Neural cell (in vitro differentiated cells): ENCODE measurements around the gene NF1. TPM values are rescaled to one million over a fixed set of nuclear protein-coding genes. Genes with fewer than 3 reads are reported as not detected.

ENCODE experiments used
- H2AFZ ChIP-seq: fragments of 200-600, 300-800 bp; sonication (generic), shearing (Covaris generic); 2 replicates; pipeline ENCODE4 v1.6.0; 2014; ENCODE audit warnings: low read depth, mild to moderate bottlenecking, antibody characterized with exemption, low read length, moderate library complexity
- H3F3A ChIP-seq: fragments of 200-600 bp; shearing (Covaris generic); 2 replicates; pipeline ENCODE4 v1.6.1; 2016; ENCODE audit warnings: mild to moderate bottlenecking, moderate library complexity, mixed read lengths, antibody characterized with exemption, low read length; ENCODE audit not compliant: insufficient read depth, poor library complexity, severe bottlenecking
- H3K27ac ChIP-seq: fragments of 200-600, 300-800 bp; sonication (generic), shearing (Covaris generic); 2 replicates; pipeline ENCODE4 v1.5.1; 2014; ENCODE audit warnings: mild to moderate bottlenecking, low read length, moderate library complexity
- H3K27me3 ChIP-seq: fragments of 300-800, 200-600 bp; sonication (generic), shearing (Covaris generic); 2 replicates; pipeline ENCODE4 v1.6.0; 2014; ENCODE audit warnings: mild to moderate bottlenecking, low read depth, low read length, moderate library complexity; ENCODE audit not compliant: insufficient read depth
- H3K36me3 ChIP-seq: fragments of 300-800, 200-600 bp; sonication (generic), shearing (Covaris generic); 2 replicates; pipeline ENCODE4 v1.5.1; 2014; ENCODE audit warnings: mild to moderate bottlenecking, antibody characterized with exemption, low read length, moderate library complexity; ENCODE audit not compliant: insufficient read depth
- H3K4me2 ChIP-seq: fragments of 300-800, 200-600 bp; sonication (generic), shearing (Covaris generic); 2 replicates; pipeline ENCODE4 v1.6.0; 2014; ENCODE audit warnings: mild to moderate bottlenecking, low read length
- H3K4me3 ChIP-seq: fragments of 300-800, 200-600 bp; sonication (generic), shearing (Covaris generic); 2 replicates; pipeline ENCODE4 v1.5.1; 2014; ENCODE audit warnings: mild to moderate bottlenecking, low read length, moderate library complexity
- H3K79me2 ChIP-seq: fragments of 200-600 bp; shearing (Covaris generic); replicated peaks from 2 replicates; pipeline ENCODE4 v1.6.0; 2014; ENCODE audit warnings: mild to moderate bottlenecking, low read length, moderate library complexity; ENCODE audit not compliant: insufficient read depth
- H3K9ac ChIP-seq: fragments of 300-800, 200-600 bp; sonication (generic), shearing (Covaris generic); 2 replicates; pipeline ENCODE4 v1.6.1; 2016; ENCODE audit warnings: mild to moderate bottlenecking, low read length, mixed read lengths
- H3K9me2 ChIP-seq: fragments of 200-600 bp; shearing (Covaris generic); 2 replicates; pipeline ENCODE4 v1.6.1; 2016; ENCODE audit warnings: mild to moderate bottlenecking, low read length, mixed read lengths; ENCODE audit not compliant: insufficient read depth
- H3K9me3 ChIP-seq: fragments of 200-600, 300-800 bp; sonication (generic), shearing (Covaris generic); 2 replicates; pipeline ENCODE4 v1.6.1; 2016; ENCODE audit warnings: mild to moderate bottlenecking, mixed run types, low read length, moderate library complexity, mixed read lengths
- H4K20me1 ChIP-seq: fragments of 200-600 bp; shearing (Covaris generic); 2 replicates; pipeline ENCODE4 v1.6.1; 2016; ENCODE audit warnings: mild to moderate bottlenecking, mixed run types; ENCODE audit not compliant: insufficient read depth
- CTCF ChIP-seq: fragments of 450-650 bp; IDR thresholded peaks from 2 replicates; pipeline ENCODE4 v1.5.1; 2014; ENCODE audit warnings: antibody characterized with exemption, mild to moderate bottlenecking, moderate library complexity; ENCODE audit not compliant: poor library complexity, severe bottlenecking
- EP300 ChIP-seq: fragments of 450-650 bp; conservative IDR thresholded peaks from 2 replicates; pipeline ENCODE4 v1.6.1; 2014; ENCODE audit warnings: antibody characterized with exemption, mild to moderate bottlenecking, moderate library complexity; ENCODE audit not compliant: poor library complexity, severe bottlenecking
- EZH2 ChIP-seq: fragments of 200-600, 300-800 bp; shearing (Covaris generic), sonication (generic); IDR thresholded peaks from 2 replicates; pipeline ENCODE4 v1.6.1; 2014; ENCODE audit warnings: antibody characterized with exemption, low read length, borderline replicate concordance, mild to moderate bottlenecking; ENCODE audit not compliant: insufficient read depth, poor library complexity, severe bottlenecking
- MXI1 ChIP-seq: fragments of 450-650 bp; conservative IDR thresholded peaks from 2 replicates; pipeline ENCODE4 v1.6.1; 2014; ENCODE audit warnings: antibody characterized with exemption, mild to moderate bottlenecking; ENCODE audit not compliant: poor library complexity, severe bottlenecking
- POLR2AphosphoS5 ChIP-seq: IDR thresholded peaks from 2 replicates; pipeline ENCODE4 v1.6.1; 2012
- RAD21 ChIP-seq: fragments of 450-650 bp; conservative IDR thresholded peaks from 2 replicates; pipeline ENCODE4 v1.6.1; 2014; ENCODE audit warnings: antibody characterized with exemption, mild to moderate bottlenecking, moderate library complexity
- REST ChIP-seq: IDR thresholded peaks from 2 replicates; pipeline ENCODE4 v1.6.1; 2012; ENCODE audit warnings: borderline replicate concordance
- SMC3 ChIP-seq: fragments of 450-650 bp; conservative IDR thresholded peaks from 2 replicates; pipeline ENCODE4 v1.6.1; 2014; ENCODE audit warnings: antibody characterized with exemption, mild to moderate bottlenecking, moderate library complexity; ENCODE audit not compliant: poor library complexity
- TAF1 ChIP-seq: IDR thresholded peaks from 2 replicates; pipeline ENCODE4 v1.6.1; 2012; ENCODE audit warnings: low read depth
- polyA plus RNA-seq: library from polyadenylated mRNA; depleted of rRNA; stranded (reverse); fragments of >200 nt; gene quantifications from 2 replicates; pipeline ENCODE4 v1.2.3, GENCODE V29; 2014

Gene NF1
- polyA plus RNA-seq, 1 donor from 2014 or later, result 22.4 TPM

GRCh38 chr17:31144836-31145235 lies 50.1 kb downstream of the NF1 start:
- no peak overlapping the region for H3K4me3 ChIP-seq
- no peaks in the 10 kb centered on the region for H3K27me3 ChIP-seq
- no peaks in the 10 kb centered on the region for H3K9me2 ChIP-seq
- no peak overlapping the region for H3K9ac ChIP-seq
- peaks cover 15% of the 10 kb centered on the region for H3K79me2 ChIP-seq
- H3K27ac ChIP-seq, result no peak overlapping the region
- H4K20me1 ChIP-seq, result no peaks in the 10 kb centered on the region
- H3F3A ChIP-seq, result no peaks in the 10 kb centered on the region
- no peak for TF ChIP-seq SMC3
- no peak for TF ChIP-seq EZH2
- TF ChIP-seq CTCF, result no peak
- no peak for TF ChIP-seq RAD21
- TF ChIP-seq TAF1, result no peak
- TF ChIP-seq REST, result no peak
- TF ChIP-seq EP300, result no peak
- TF ChIP-seq POLR2AphosphoS5, result no peak
- no peak for TF ChIP-seq MXI1
- H3K36me3 ChIP-seq, result no peaks in the 10 kb centered on the region
- H2AFZ ChIP-seq, result no peak overlapping the region
- H3K9me3 ChIP-seq, result no peaks in the 10 kb centered on the region
- no peak overlapping the region for H3K4me2 ChIP-seq

GRCh38 chr17:31147507-31148202 lies 52.9 kb downstream of the NF1 start:
- H3K9ac ChIP-seq, result no peak overlapping the region
- H3K36me3 ChIP-seq, result no peaks in the 10 kb centered on the region
- H2AFZ ChIP-seq, result no peak overlapping the region
- H3K9me3 ChIP-seq, result no peaks in the 10 kb centered on the region
- H3K79me2 ChIP-seq, result peaks cover 13% of the 10 kb centered on the region
- TF ChIP-seq SMC3 (no peak), POLR2AphosphoS5 (no peak), EP300 (no peak), RAD21 (no peak), CTCF (no peak), TAF1 (no peak), MXI1 (no peak), EZH2 (no peak), REST (no peak)
- no peaks in the 10 kb centered on the region for H3K9me2 ChIP-seq
- H3K27me3 ChIP-seq, result no peaks in the 10 kb centered on the region
- no peaks in the 10 kb centered on the region for H4K20me1 ChIP-seq
- no peaks in the 10 kb centered on the region for H3F3A ChIP-seq
- no peak overlapping the region for H3K4me2 ChIP-seq
- H3K4me3 ChIP-seq, result no peak overlapping the region
- no peak overlapping the region for H3K27ac ChIP-seq
